ENCODE measurements around the gene FER1L5. TPM values are rescaled to one million over a fixed set of nuclear protein-coding genes. Genes with fewer than 3 reads are reported as not detected.

FER1L5 gene
- total and polyA plus RNA-seq, 2 of the 8 experiments (the other 6 are each of a cell fraction or from before 2014, with no cell fraction given) = 0.23 to 0.88 TPM

DNA sequence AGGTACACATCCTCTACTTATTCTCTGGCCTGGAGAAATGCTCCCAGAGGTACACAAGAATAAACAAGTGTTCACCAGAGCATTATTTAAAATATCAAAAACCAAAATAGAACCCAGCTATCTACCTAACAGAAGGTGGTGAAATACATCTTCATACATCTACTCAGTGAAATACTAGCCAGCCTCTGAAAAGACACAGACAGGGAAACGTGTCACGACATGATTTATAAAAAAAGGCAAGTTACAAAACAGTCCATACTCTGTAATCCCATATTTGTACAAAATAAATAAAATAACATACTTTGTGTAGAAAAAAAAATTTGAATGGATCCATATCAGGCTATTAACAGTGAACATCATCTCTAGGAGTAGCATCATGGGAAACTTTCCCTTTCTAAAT lies 42.6 kb upstream of the FER1L5 start:
- no peaks in the 10 kb centered on the region for H3K23me2 ChIP-seq (ENCODE audit: low read depth, low read length)
- no peak overlapping the region for H3K56ac ChIP-seq (replicated peaks; ENCODE audit: insufficient read length, low read depth, low read length)
- no peak overlapping the region for H2BK15ac ChIP-seq (ENCODE audit: low read length)
- peaks cover 2% of the 10 kb centered on the region in 2 experiments for H4K20me1 ChIP-seq (replicated peaks in 1 of 2; ENCODE audit: control insufficient read depth in 1 of 2, insufficient read depth in 2 of 2, low read length in 2 of 2)
- H3K9me3 ChIP-seq (ENCODE audit: insufficient read depth in 2 of 2, low read depth in 1 of 2, low read length in 1 of 2) = no peaks in the 10 kb centered on the region
- no peak overlapping the region for H2BK120ac ChIP-seq (replicated peaks; ENCODE audit: low read depth, low read length)
- no peak overlapping the region for H2AFZ ChIP-seq (ENCODE audit: low read length)
- no peak overlapping the region for H3K27ac ChIP-seq (ENCODE audit: low read depth, low read length)
- H3K9ac ChIP-seq (replicated peaks in 1 of 4; ENCODE audit: extremely low read depth in 1 of 4, low read depth in 3 of 4, low read length in 3 of 4) = no peak overlapping the region
- no peak overlapping the region for H3K4me3 ChIP-seq (ENCODE audit: extremely low read depth in 1 of 4, insufficient read depth in 2 of 4, low read depth in 3 of 4, low read length in 4 of 4)
- no peak overlapping the region for H2BK5ac ChIP-seq (ENCODE audit: low read depth, low read length)
- H3K36me3 ChIP-seq (ENCODE audit: control insufficient read depth in 2 of 4, insufficient read depth in 4 of 4, low read length in 3 of 4) = peaks cover 12 to 76% (median 41%) of the 10 kb centered on the region in 4 experiments; a peak in 7 of 8 replicates
- no peak overlapping the region for H3K23ac ChIP-seq (ENCODE audit: insufficient read length)
- H3K18ac ChIP-seq (ENCODE audit: extremely low read depth, low read length) = no peak overlapping the region
- no peaks in the 10 kb centered on the region for H3K27me3 ChIP-seq (replicated peaks in 1 of 4; ENCODE audit: control insufficient read depth in 3 of 4, extremely low read depth in 1 of 4, insufficient read depth in 3 of 4, low read length in 3 of 4)
- no peak for FAIRE-seq
- no peak overlapping the region for H4K5ac ChIP-seq (ENCODE audit: insufficient read length, low read depth, low read length)
- no peak overlapping the region for H3K4me2 ChIP-seq (ENCODE audit: insufficient read depth in 1 of 2, low read depth in 2 of 2, low read length in 2 of 2)
- H3K4ac ChIP-seq (replicated peaks; ENCODE audit: insufficient read length, low read depth, low read length) = no peak overlapping the region
- H4K8ac ChIP-seq (ENCODE audit: extremely low read depth, insufficient read depth, low read length) = no peak overlapping the region
- no peak overlapping the region for H2AK5ac ChIP-seq (ENCODE audit: low read depth, low read length)
- POLR2A ChIA-PET (ENCODE audit: partially characterized antibody) = no interaction called here
- no peak overlapping the region for H3K14ac ChIP-seq (ENCODE audit: insufficient read length)
- no peak overlapping the region for H2BK20ac ChIP-seq (ENCODE audit: low read length)
- no peak overlapping the region for H4K91ac ChIP-seq (replicated peaks; ENCODE audit: insufficient read length, low read length)
- no peaks in the 10 kb centered on the region for H3K4me1 ChIP-seq (replicated peaks in 1 of 4; ENCODE audit: control insufficient read depth in 3 of 4, insufficient read depth in 4 of 4, low read length in 3 of 4)
- CTCF ChIA-PET (ENCODE audit: partially characterized antibody) = interaction anchor here (0.6 to 1.6 kb wide), 3 partner anchors 8 to 50 kb away, joined by 3 to 5 read pairs (median 3); no protein-coding TSS in a partner anchor
- no peaks in the 10 kb centered on the region for H3K79me1 ChIP-seq (ENCODE audit: low read depth, low read length)
- WGBS, 2 experiments (ENCODE audit: extremely low coverage in 1 of 2, insufficient coverage in 1 of 2, insufficient read length in 1 of 2, insufficient replicate concordance in 2 of 2, low coverage in 1 of 2, low lambda C conversion rate in 2 of 2, missing lambda C conversion rate in 1 of 2) = 95% methylated on average over 2 of the region's 2 CpGs; no CpG with 5 or more reads in 1 of the 2 experiments
- no peak for DNase-seq (ENCODE audit: low read depth in 1 of 2, low spot score in 2 of 2)
- no peak overlapping the region for H2BK12ac ChIP-seq (ENCODE audit: low read depth, low read length)
- H3K79me2 ChIP-seq (ENCODE audit: control insufficient read depth in 1 of 2, insufficient read depth in 2 of 2, low read length in 2 of 2) = no peaks in the 10 kb centered on the region
- TF ChIP-seq POLR2AphosphoS5 (IDR thresholded peaks at IDR 0.05; ENCODE audit: low read depth, low read length) (no peak), CHD2 (IDR thresholded peaks at IDR 0.05; ENCODE audit: low read length) (no peak), SIX5 (IDR thresholded peaks at IDR 0.05; ENCODE audit: low read depth, low read length) (no peak), SRF (IDR thresholded peaks at IDR 0.05; ENCODE audit: low read depth, low read length) (no peak), GABPA (IDR thresholded peaks at IDR 0.05; ENCODE audit: borderline replicate concordance, insufficient read depth, low read length) (no peak), CTBP2 (IDR thresholded peaks at IDR 0.05; ENCODE audit: borderline replicate concordance, insufficient read depth, insufficient read length, low read length) (no peak), TAF7 (optimal IDR thresholded peaks at IDR 0.05; ENCODE audit: borderline replicate concordance, low read depth, low read length) (no peak), RXRA (IDR thresholded peaks at IDR 0.05; ENCODE audit: insufficient read depth, low read depth, low read length) (no peak), SIRT6 (IDR thresholded peaks at IDR 0.05; ENCODE audit: low read length) (no peak)
